NCI-H1105 (cell line): Measurements from ENCODE around the gene UBE2L6.
"Not testable (repeated sequence)": the region's sequence is repeated elsewhere in the genome, so short reads cannot be mapped to it uniquely, and the experiment has no call there.

ENCODE experiments used
- DNase-seq: peaks from one replicate; lab custom pipeline; 2025; lab: John Stamatoyannopoulos, UW

The UBE2L6 gene

GRCh38 chr11:57566905-57567514, 462 bp downstream of the UBE2L6 start:
- DNase-seq = no peak

GRCh38 chr11:57566005-57566904, 1.2 kb downstream of the UBE2L6 start:
- DNase-seq = peak; percentile 3

DNA sequence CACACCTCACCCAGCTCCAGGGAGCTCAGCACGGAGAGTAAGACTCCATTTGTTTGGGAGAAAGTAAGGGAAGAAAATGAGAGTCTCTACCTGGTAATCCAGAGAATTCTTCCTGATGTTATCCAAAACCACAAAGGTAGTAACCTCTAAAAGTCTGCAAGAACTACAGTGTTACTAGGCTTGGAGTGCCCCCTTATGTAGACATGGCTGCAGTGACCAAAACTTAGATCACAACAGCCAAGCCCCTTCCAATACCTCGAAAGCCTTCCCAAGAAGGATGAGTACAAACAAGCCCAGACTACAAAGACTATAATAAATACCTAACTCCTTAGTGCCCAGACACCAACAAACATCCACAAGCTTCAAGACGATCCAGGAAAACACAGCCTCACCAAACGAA, 4.9 kb downstream of the UBE2L6 start:
- DNase-seq = no peak

- DNase-seq = no peak
These were observed 7.3 kb downstream of the UBE2L6 start for GRCh38 chr11:57560146-57560545.

DNA sequence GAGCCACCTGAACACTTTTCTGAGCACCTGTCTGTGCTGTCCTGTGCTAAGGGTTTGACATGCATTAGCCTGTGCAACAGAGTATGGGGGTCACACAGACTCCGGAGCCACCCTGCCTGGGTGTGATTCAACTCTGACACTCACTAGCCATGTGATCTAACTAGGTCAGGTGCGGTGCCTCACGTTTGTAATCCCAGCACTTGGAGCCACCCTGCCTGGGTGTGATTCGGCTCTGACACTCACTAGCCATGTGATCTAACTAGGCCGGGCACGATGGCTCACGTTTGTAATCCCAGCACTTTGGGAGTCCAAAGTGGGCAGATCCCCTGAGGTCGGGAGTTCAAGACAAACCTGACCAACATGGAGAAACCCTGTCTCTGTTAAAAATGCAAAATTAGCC, 11.4 kb downstream of the UBE2L6 start:
- no peak for DNase-seq

- DNase-seq = no peak
These were observed 12.1 kb downstream of the UBE2L6 start for GRCh38 chr11:57555393-57555792.

- DNase-seq = no peak
These were observed 15.0 kb downstream of the UBE2L6 start for GRCh38 chr11:57552479-57552878.

- DNase-seq = no peak
These were observed 15.5 kb downstream of the UBE2L6 start for GRCh38 chr11:57551941-57552340.

DNA sequence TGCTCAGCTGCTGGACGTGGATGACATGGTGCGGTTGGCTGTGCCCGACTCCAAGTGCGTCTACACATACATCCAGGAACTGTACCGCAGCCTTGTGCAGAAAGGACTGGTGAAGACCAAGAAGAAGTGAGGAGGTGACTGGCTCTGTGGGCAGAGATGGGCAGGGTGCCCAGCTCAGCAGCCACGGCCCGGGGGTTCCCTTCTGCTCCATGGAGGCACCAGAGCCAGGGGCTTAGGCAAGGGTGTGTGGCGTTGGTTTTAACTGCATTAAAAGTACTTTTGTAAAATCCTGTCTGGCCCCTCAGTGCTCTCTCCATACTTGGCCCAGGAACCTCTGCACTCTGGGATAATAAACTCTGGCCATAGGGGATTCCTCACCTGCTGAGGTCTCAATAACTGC, 17.5 kb downstream of the UBE2L6 start:
- no peak for DNase-seq

- no peak for DNase-seq
These were observed 19.6 kb downstream of the UBE2L6 start for GRCh38 chr11:57547854-57548377.

DNA sequence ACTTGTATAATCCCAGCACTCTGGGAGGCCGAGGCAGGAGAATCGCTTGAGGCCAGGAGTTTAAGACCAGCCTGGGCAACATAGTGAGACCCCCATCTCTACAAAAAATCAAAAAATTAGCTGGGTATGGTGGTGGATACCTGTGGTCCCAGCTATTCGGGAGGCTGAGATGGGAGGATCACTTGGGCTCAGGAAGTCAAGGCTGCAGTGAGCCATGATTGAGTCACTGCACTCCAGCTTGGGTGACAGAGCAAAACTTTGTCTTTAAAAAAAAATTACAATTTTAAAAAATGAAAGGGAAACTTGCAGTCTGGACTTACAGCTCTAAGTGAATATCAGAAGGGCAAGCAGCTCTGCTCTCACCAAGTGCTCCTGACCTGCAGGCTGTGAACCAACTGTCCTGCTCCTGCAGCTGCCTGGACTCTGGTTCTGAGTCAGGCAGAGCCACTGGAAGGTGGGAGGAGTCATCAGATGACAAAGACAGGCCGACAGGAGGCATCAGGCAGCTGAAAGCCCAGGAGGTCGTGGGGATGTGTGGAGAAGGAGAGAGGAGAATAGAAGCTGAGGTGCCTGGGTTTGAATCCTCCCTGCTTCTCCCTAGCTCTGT, 20.5 kb downstream of the UBE2L6 start:
- DNase-seq = no peak

DNA sequence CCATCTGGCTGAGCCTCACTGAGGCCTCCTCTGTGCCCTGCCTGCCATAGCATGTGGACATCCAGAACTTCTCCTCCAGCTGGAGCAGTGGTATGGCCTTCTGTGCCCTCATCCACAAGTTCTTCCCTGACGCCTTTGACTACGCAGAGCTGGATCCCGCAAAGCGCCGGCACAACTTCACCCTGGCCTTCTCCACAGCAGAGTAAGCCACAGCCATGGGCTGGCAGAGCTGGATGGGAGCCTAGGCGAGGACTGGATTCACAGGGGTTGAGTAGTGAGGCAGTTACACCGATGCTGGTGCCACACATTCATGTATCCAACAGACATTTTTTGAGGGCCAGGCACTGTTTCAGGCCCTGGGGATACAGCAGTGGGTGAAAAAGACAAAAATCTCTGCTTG, 21.0 kb downstream of the UBE2L6 start:
- no peak for DNase-seq

GRCh38 chr11:57545883-57546282, 21.6 kb downstream of the UBE2L6 start:
- DNase-seq = no peak

- no peak for DNase-seq
These were observed 22.9 kb downstream of the UBE2L6 start for GRCh38 chr11:57544566-57544965.

GRCh38 chr11:57543593-57543992, 23.9 kb downstream of the UBE2L6 start:
- no peak for DNase-seq

GRCh38 chr11:57542582-57542981, 24.9 kb downstream of the UBE2L6 start:
- no peak for DNase-seq

GRCh38 chr11:57541169-57541568, 26.3 kb downstream of the UBE2L6 start:
- DNase-seq = no peak

DNA sequence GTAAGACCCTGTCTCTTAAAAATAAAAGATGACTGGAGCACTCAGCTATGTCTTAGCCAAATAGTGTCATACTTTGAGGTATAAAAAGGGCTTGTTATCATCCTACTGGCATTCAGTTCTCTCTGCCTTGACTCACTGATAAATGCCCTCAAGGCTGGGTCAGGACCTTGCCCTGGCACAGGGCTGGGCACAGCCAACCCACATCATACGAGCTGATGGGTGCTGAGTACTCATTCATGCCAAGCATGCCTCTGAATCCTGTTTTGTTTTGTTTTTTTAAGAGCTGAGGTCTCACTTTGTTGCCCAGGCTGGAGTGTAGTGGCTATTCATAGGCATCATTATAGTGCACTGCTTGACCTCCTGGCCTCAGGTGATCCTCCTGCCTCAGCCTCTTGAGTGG, 28.1 kb downstream of the UBE2L6 start:
- no peak for DNase-seq

GRCh38 chr11:57536947-57537619, 30.4 kb downstream of the UBE2L6 start, which contains the start of gene SMTNL1:
TSS of gene SMTNL1 (plus strand) at chr11:57537595. CDS start at chr11:57542643, 5,048 bp downstream.
- no peak for DNase-seq

DNA sequence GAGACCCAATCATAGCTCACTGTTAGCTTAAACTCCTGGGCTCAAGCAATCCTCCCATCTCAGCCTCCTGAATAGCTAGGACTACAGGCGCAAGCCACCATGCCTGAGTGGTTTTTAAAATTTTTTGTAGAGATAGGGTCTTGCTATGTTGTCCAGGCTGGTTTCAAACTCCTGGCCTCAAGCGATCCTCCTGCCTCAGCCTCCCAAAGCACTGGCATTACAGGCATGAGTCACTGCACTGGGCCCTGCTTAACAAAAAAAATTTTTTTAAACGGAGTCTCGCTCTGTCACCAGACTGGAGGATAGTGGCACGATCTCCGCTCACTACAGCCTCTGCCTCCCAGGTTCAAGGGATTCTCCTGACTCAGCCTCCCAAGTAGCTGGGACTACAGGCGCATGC, 33.0 kb downstream of the UBE2L6 start:
- DNase-seq = not testable (repeated sequence)

- DNase-seq = peak; percentile 98
These were observed 36.6 kb downstream of the UBE2L6 start, which contains the start of gene TIMM10 for GRCh38 chr11:57530596-57531507. TSS of gene TIMM10 (minus strand) at chr11:57530754. CDS start at chr11:57530189, 565 bp downstream.
